GM23248 (cell line): ENCODE measurements around the gene PPP6R1. TPM values are rescaled to one million over a fixed set of nuclear protein-coding genes. Genes with fewer than 3 reads are reported as not detected.
A peak's percentile ranks its signal among the peaks of the same experiment; 100 is the strongest.

ENCODE experiments used
- DNase-seq: peaks from one replicate; pipeline ENCODE4 v3.0.0-alpha.2; 2015
- H2AFZ ChIP-seq: fragments of 200-600 bp; sonication (generic); 2 replicates; pipeline ENCODE4 v1.6.1; 2016; ENCODE audit warnings: antibody characterized with exemption
- H3F3A ChIP-seq: fragments of 200-600 bp; sonication (generic); 2 replicates; pipeline ENCODE4 v1.6.1; 2016; ENCODE audit warnings: mild to moderate bottlenecking, antibody characterized with exemption, mixed run types; ENCODE audit not compliant: insufficient read depth
- H3K27ac ChIP-seq: fragments of 200-600 bp; sonication (generic); 2 replicates; pipeline ENCODE4 v1.5.1; 2016; ENCODE audit warnings: mild to moderate bottlenecking
- H3K27me3 ChIP-seq: fragments of 200-600 bp; sonication (generic); replicated peaks from 2 replicates; pipeline ENCODE4 v1.6.1; 2016; ENCODE audit warnings: mild to moderate bottlenecking; ENCODE audit not compliant: insufficient read depth
- H3K36me3 ChIP-seq: fragments of 200-600 bp; sonication (generic); 2 replicates; pipeline ENCODE4 v1.6.1; 2016; ENCODE audit warnings: low read depth, mild to moderate bottlenecking
- H3K4me1 ChIP-seq: fragments of 200-600 bp; sonication (generic); 2 replicates; pipeline ENCODE4 v1.6.1; 2016; ENCODE audit warnings: mild to moderate bottlenecking; ENCODE audit not compliant: insufficient read depth
- H3K4me2 ChIP-seq: fragments of 200-600 bp; sonication (generic); one replicate; pipeline ENCODE4 v1.6.1; 2016; ENCODE audit warnings: mild to moderate bottlenecking; ENCODE audit not compliant: unreplicated experiment
- H3K4me3 ChIP-seq: fragments of 200-600 bp; sonication (generic); 2 replicates; pipeline ENCODE4 v1.5.1; 2016; ENCODE audit warnings: mild to moderate bottlenecking
- H3K79me2 ChIP-seq: fragments of 200-600 bp; sonication (generic); 2 replicates; pipeline ENCODE4 v1.6.1; 2016; ENCODE audit warnings: mild to moderate bottlenecking; ENCODE audit not compliant: insufficient read depth
- H3K9ac ChIP-seq: fragments of 200-600 bp; sonication (generic); 2 replicates; pipeline ENCODE4 v1.6.1; 2016; ENCODE audit warnings: mild to moderate bottlenecking
- H3K9me2 ChIP-seq: fragments of 200-600 bp; sonication (generic); 2 replicates; pipeline ENCODE4 v1.6.1; 2016; ENCODE audit warnings: mixed run types, mild to moderate bottlenecking, moderate library complexity; ENCODE audit not compliant: insufficient read depth
- H3K9me3 ChIP-seq: fragments of 200-600 bp; sonication (generic); one replicate; pipeline ENCODE4 v1.6.1; 2017; ENCODE audit warnings: low read depth
- H4K20me1 ChIP-seq: fragments of 200-600 bp; sonication (generic); 2 replicates; pipeline ENCODE4 v1.6.0; 2016; ENCODE audit not compliant: insufficient read depth
- EZH2 ChIP-seq: fragments of 200-600 bp; sonication (generic); IDR thresholded peaks from 2 replicates; pipeline ENCODE4 v1.6.1; 2018; ENCODE audit warnings: antibody characterized with exemption, mild to moderate bottlenecking; ENCODE audit not compliant: insufficient read depth, poor library complexity, severe bottlenecking
- EZH2phosphoT487 ChIP-seq: fragments of 200-600 bp; sonication (generic); IDR thresholded peaks from 2 replicates; pipeline ENCODE4 v1.6.1; 2018; ENCODE audit warnings: antibody characterized with exemption, moderate library complexity, mild to moderate bottlenecking, low read depth; ENCODE audit not compliant: insufficient read depth
- WGBS, 2 experiments: methylation state at CpG; one replicate each; pipeline ENCODE4 v1.1.6; 2015 to 2017; ENCODE audit warnings: low lambda C conversion rate in 2 of 2, low coverage in 1 of 2; ENCODE audit errors: missing lambda C conversion rate in 2 of 2; 5-methylcytosine and 5-hydroxymethylcytosine counted together
- in situ Hi-C: fragments of 300-500 bp; cut with MboI; formaldehyde crosslinking; loops from 2 replicates; pipeline ENCODE4 v1.15.0; 2020
- polyA plus RNA-seq: library from polyadenylated mRNA; unstranded; fragments of >200 nt; fragmentation: Nextera tagmentation; extraction: Ambion mirVana; gene quantifications from 2 replicates; pipeline ENCODE4 v1.2.1, GENCODE V29; 2016
- total RNA-seq: library from RNA; depleted of rRNA; stranded (reverse); fragments of >200 nt; shearing (Covaris generic); gene quantifications from 2 replicates; pipeline ENCODE4 v1.2.3, GENCODE V29; 2014

The PPP6R1 gene
- total and polyA plus RNA-seq, 2 experiments from 2014 or later, result 9.7 to 36.9 TPM

GRCh38 chr19:55305491-55305890 is 46.7 kb upstream of the PPP6R1 start:
- H3K36me3 ChIP-seq, result no peaks in the 10 kb centered on the region
- no peak overlapping the region for H2AFZ ChIP-seq
- no peaks in the 10 kb centered on the region for H3K79me2 ChIP-seq
- no peak overlapping the region for H3K9ac ChIP-seq
- no peaks in the 10 kb centered on the region for H3K4me1 ChIP-seq
- no peaks in the 10 kb centered on the region for H3F3A ChIP-seq
- no peak overlapping the region for H3K27ac ChIP-seq
- peak; percentile 50 for DNase-seq
- TF ChIP-seq EZH2, result no peak
- no peaks in the 10 kb centered on the region for H3K27me3 ChIP-seq
- H3K9me3 ChIP-seq, result no peaks in the 10 kb centered on the region
- WGBS, 2 experiments, result 71 to 74% methylated on average over 9 of the region's 9 CpGs
- no peak overlapping the region for H3K4me3 ChIP-seq
- no peak overlapping the region for H3K4me2 ChIP-seq
- no peaks in the 10 kb centered on the region for H3K9me2 ChIP-seq
- H4K20me1 ChIP-seq, result no peaks in the 10 kb centered on the region
- in situ Hi-C loops, result no loop called here

- Histone ChIP-seq H3K4me2 (no peak overlapping the region), H3K36me3 (no peaks in the 10 kb centered on the region), H3K27me3 (no peaks in the 10 kb centered on the region), H3K9me3 (no peaks in the 10 kb centered on the region), H3K27ac (no peak overlapping the region), H3K4me1 (no peaks in the 10 kb centered on the region), H2AFZ (no peak overlapping the region), H3K4me3 (no peak overlapping the region), H3F3A (no peaks in the 10 kb centered on the region), H3K79me2 (no peaks in the 10 kb centered on the region), H4K20me1 (no peaks in the 10 kb centered on the region), H3K9ac (no peak overlapping the region), H3K9me2 (no peaks in the 10 kb centered on the region)
- TF ChIP-seq EZH2phosphoT487, result no peak
- no peak for TF ChIP-seq EZH2
- WGBS, 2 experiments, result 61 to 63% methylated on average over 14 of the region's 14 CpGs
- DNase-seq, result no peak
- in situ Hi-C loops, result no loop called here
Measured at GRCh38 chr19:55304980-55305379, 46.2 kb upstream of the PPP6R1 start.

GRCh38 chr19:55304279-55304978 is 45.6 kb upstream of the PPP6R1 start:
- Histone ChIP-seq H3K4me3 (no peak overlapping the region), H3K9ac (no peak overlapping the region), H3K4me2 (no peak overlapping the region), H3F3A (no peaks in the 10 kb centered on the region), H3K27ac (no peak overlapping the region), H3K4me1 (no peaks in the 10 kb centered on the region), H3K27me3 (no peaks in the 10 kb centered on the region), H3K9me3 (no peaks in the 10 kb centered on the region), H4K20me1 (no peaks in the 10 kb centered on the region), H3K36me3 (no peaks in the 10 kb centered on the region), H2AFZ (no peak overlapping the region), H3K9me2 (no peaks in the 10 kb centered on the region), H3K79me2 (no peaks in the 10 kb centered on the region)
- no peak for TF ChIP-seq EZH2phosphoT487
- no peak for TF ChIP-seq EZH2
- in situ Hi-C loops, result no loop called here
- WGBS, 2 experiments, result 84 to 86% methylated on average over 17 to 39 of the region's 39 CpGs
- DNase-seq, result peak; percentile 43

DNA sequence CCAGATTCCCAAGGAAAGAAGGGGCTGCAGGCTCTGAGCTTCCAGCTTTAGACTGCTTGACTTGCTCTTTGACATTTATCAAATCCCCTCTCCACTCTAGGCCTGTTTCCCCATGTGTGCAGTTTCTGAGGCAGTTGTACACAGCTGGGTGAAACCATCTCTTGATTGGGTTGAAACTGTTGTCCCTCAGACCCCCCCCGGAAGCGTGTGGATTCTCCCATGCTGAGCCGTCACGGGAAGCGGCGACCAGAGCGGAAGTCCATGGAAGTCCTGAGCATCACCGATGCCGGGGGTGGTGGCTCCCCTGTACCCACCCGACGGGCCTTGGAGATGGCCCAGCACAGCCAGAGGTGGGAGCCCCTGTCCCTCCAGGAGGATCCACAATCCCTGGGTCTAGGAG is 44.7 kb upstream of the PPP6R1 start:
- Histone ChIP-seq H3K9me2 (no peaks in the 10 kb centered on the region), H3K27me3 (no peaks in the 10 kb centered on the region), H3K4me3 (no peak overlapping the region), H3K4me2 (no peak overlapping the region), H3K27ac (no peak overlapping the region), H4K20me1 (no peaks in the 10 kb centered on the region), H2AFZ (no peak overlapping the region), H3K9me3 (no peaks in the 10 kb centered on the region), H3K79me2 (no peaks in the 10 kb centered on the region), H3F3A (no peaks in the 10 kb centered on the region), H3K4me1 (no peaks in the 10 kb centered on the region), H3K9ac (no peak overlapping the region), H3K36me3 (no peaks in the 10 kb centered on the region)
- 89 to 95% methylated on average over 11 of the region's 11 CpGs for WGBS, 2 experiments
- no peak for TF ChIP-seq EZH2phosphoT487
- TF ChIP-seq EZH2, result no peak
- no peak for DNase-seq
- in situ Hi-C loops, result no loop called here

DNA sequence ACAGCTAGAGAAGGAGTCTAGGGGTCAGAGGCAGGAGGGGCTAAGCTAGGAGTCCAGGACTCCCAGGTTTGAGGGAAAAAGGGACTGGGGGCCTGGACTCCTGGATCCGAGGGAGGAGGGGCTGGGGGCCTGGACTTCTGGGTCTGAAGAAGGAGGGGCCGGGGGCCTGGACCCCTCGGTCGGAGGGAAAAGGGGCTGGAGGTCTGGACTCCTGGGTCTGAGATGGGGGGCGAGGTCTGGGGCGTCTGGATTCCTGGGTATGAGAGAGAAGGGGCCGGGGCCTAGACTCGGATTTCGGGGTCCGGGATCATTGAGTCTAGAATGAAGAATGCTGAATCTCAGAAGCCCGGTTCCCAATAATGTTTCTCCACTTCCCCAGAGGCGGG is 43.5 kb upstream of the PPP6R1 start:
- H3K27ac ChIP-seq, result no peak overlapping the region
- peak overlapping the region; percentile 70 for H3K9ac ChIP-seq
- H4K20me1 ChIP-seq, result no peaks in the 10 kb centered on the region
- H3K27me3 ChIP-seq, result no peaks in the 10 kb centered on the region
- no peaks in the 10 kb centered on the region for H3F3A ChIP-seq
- no peaks in the 10 kb centered on the region for H3K79me2 ChIP-seq
- peak overlapping the region; percentile 91 for H3K4me2 ChIP-seq
- no peak for DNase-seq
- peak overlapping the region; percentile 95 for H2AFZ ChIP-seq
- 67 to 72% methylated on average over 3 to 12 of the region's 12 CpGs for WGBS, 2 experiments
- H3K9me3 ChIP-seq, result no peaks in the 10 kb centered on the region
- no peaks in the 10 kb centered on the region for H3K4me1 ChIP-seq
- TF ChIP-seq EZH2, result no peak
- H3K36me3 ChIP-seq, result no peaks in the 10 kb centered on the region
- in situ Hi-C loops, result no loop called here
- H3K9me2 ChIP-seq, result no peaks in the 10 kb centered on the region
- peak overlapping the region; percentile 74 for H3K4me3 ChIP-seq
